HG03354 (cell line): ENCODE results near the gene MMP24.
"Not testable (repeated sequence)": the region's sequence is repeated elsewhere in the genome, so short reads cannot be mapped to it uniquely, and the experiment has no call there.

Source experiments
- ATAC-seq: cut with Tn5 transposase; IDR thresholded peaks from one replicate; pipeline ENCODE4 v1.9.1; 2021; ENCODE audit warnings: mild to moderate bottlenecking; ENCODE audit not compliant: unreplicated experiment, poor library complexity, severe bottlenecking

Gene MMP24

GRCh38 chr20:35226126-35226883 lies at the start of gene MMP24:
MMP24 (plus strand) TSS chr20:35226690; CDS start chr20:35226739, 49 bp downstream.
- ATAC-seq: no peak

- ATAC-seq: no peak
Observed at GRCh38 chr20:35179292-35180212, 46.9 kb upstream of the MMP24 start.

GRCh38 chr20:35180266-35180665 lies 46.2 kb upstream of the MMP24 start:
- ATAC-seq: no peak

GRCh38 chr20:35181731-35182130 lies 44.8 kb upstream of the MMP24 start:
- no peak for ATAC-seq

GRCh38 chr20:35186691-35187289 lies 39.7 kb upstream of the MMP24 start:
- not testable (repeated sequence) for ATAC-seq

GRCh38 chr20:35187584-35188190 lies 38.8 kb upstream of the MMP24 start:
- ATAC-seq: no peak

- not testable (repeated sequence) for ATAC-seq
Observed at GRCh38 chr20:35189223-35189622, 37.3 kb upstream of the MMP24 start.

- ATAC-seq: no peak
Observed at GRCh38 chr20:35190556-35190955, 35.9 kb upstream of the MMP24 start.

GRCh38 chr20:35191419-35192117 lies 34.9 kb upstream of the MMP24 start:
- no peak for ATAC-seq

GRCh38 chr20:35192118-35192872 lies 34.2 kb upstream of the MMP24 start:
- no peak for ATAC-seq

- not testable (repeated sequence) for ATAC-seq
Observed at GRCh38 chr20:35193031-35193791, 33.3 kb upstream of the MMP24 start.

GRCh38 chr20:35196313-35196712 lies 30.2 kb upstream of the MMP24 start:
- ATAC-seq: no peak

- ATAC-seq: no peak
Observed at GRCh38 chr20:35199740-35200139, 26.8 kb upstream of the MMP24 start.

- ATAC-seq: no peak
Observed at GRCh38 chr20:35200267-35200666, 26.2 kb upstream of the MMP24 start.

GRCh38 chr20:35201467-35201866 lies 25.0 kb upstream of the MMP24 start:
- ATAC-seq: not testable (repeated sequence)

- no peak for ATAC-seq
Observed at GRCh38 chr20:35206802-35207201, 19.7 kb upstream of the MMP24 start.

GRCh38 chr20:35207950-35208611 lies 18.4 kb upstream of the MMP24 start:
- no peak for ATAC-seq
